H9 (cell line): ENCODE measurements around the gene OAS3. TPM values are rescaled to one million over a fixed set of nuclear protein-coding genes. Genes with fewer than 3 reads are reported as not detected.

Experiments
- DNase-seq: peaks from one replicate; pipeline ENCODE4 v3.0.0-alpha.2; 2017
- H2AFZ ChIP-seq: one replicate; pipeline ENCODE4 v1.6.1; 2013; ENCODE audit warnings: mild to moderate bottlenecking, low read length, control low read depth, moderate library complexity
- H2AK5ac ChIP-seq: 2 replicates; pipeline ENCODE4 v1.6.1; 2013; ENCODE audit warnings: low read length, control low read depth, mixed read lengths; ENCODE audit not compliant: insufficient read length
- H2BK120ac ChIP-seq: one replicate; pipeline ENCODE4 v1.6.1; 2013; ENCODE audit warnings: low read depth, mild to moderate bottlenecking, low read length, control low read depth, inconsistent platforms; ENCODE audit not compliant: poor library complexity, severe bottlenecking
- H2BK12ac ChIP-seq: 2 replicates; pipeline ENCODE4 v1.6.1; 2013; ENCODE audit warnings: low read length, control low read depth, mixed read lengths, low read depth; ENCODE audit not compliant: insufficient read length
- H2BK15ac ChIP-seq: 2 replicates; pipeline ENCODE4 v1.6.1; 2013; ENCODE audit warnings: low read depth, low read length, control low read depth
- H2BK20ac ChIP-seq: one replicate; pipeline ENCODE4 v1.6.1; 2013; ENCODE audit warnings: low read depth, mild to moderate bottlenecking, low read length, control low read depth, inconsistent platforms; ENCODE audit not compliant: poor library complexity, severe bottlenecking
- H2BK5ac ChIP-seq: 2 replicates; pipeline ENCODE4 v1.6.1; 2013; ENCODE audit warnings: low read length, control low read depth, mixed read lengths; ENCODE audit not compliant: insufficient read length
- H3K14ac ChIP-seq: 2 replicates; pipeline ENCODE4 v1.6.1; 2013; ENCODE audit warnings: low read length, control low read depth; ENCODE audit not compliant: insufficient read depth
- H3K18ac ChIP-seq: 2 replicates; pipeline ENCODE4 v1.6.1; 2013; ENCODE audit warnings: low read depth, mild to moderate bottlenecking, mixed read lengths, low read length, control low read depth; ENCODE audit not compliant: insufficient read length
- H3K23ac ChIP-seq: 2 replicates; pipeline ENCODE4 v1.6.1; 2013; ENCODE audit warnings: low read length, control low read depth, mixed read lengths, low read depth; ENCODE audit not compliant: insufficient read length
- H3K23me2 ChIP-seq: 2 replicates; pipeline ENCODE4 v1.6.1; 2013; ENCODE audit warnings: low read depth, mild to moderate bottlenecking, mixed read lengths, low read length, control low read depth; ENCODE audit not compliant: insufficient read length, poor library complexity, severe bottlenecking
- H3K27ac ChIP-seq: 2 replicates; pipeline ENCODE4 v1.5.1; 2013; ENCODE audit warnings: low read length, control low read depth, mixed read lengths, low read depth; ENCODE audit not compliant: insufficient read length
- H3K27me3 ChIP-seq: 2 replicates; pipeline ENCODE4 v1.6.1; 2013; ENCODE audit warnings: low read length, control low read depth, inconsistent platforms; ENCODE audit not compliant: insufficient read depth
- H3K4ac ChIP-seq: 2 replicates; pipeline ENCODE4 v1.6.1; 2013; ENCODE audit warnings: low read depth, mild to moderate bottlenecking, control low read depth, inconsistent platforms, low read length, moderate library complexity
- H3K4me1 ChIP-seq: 2 replicates; pipeline ENCODE4 v1.6.1; 2013; ENCODE audit warnings: low read length, control low read depth, inconsistent platforms; ENCODE audit not compliant: insufficient read depth
- H3K4me2 ChIP-seq: 2 replicates; pipeline ENCODE4 v1.6.1; 2013; ENCODE audit warnings: low read length, control low read depth, mixed read lengths; ENCODE audit not compliant: insufficient read length, insufficient read depth
- H3K56ac ChIP-seq: 2 replicates; pipeline ENCODE4 v1.6.1; 2013; ENCODE audit warnings: low read depth, mild to moderate bottlenecking, mixed read lengths, low read length, control low read depth; ENCODE audit not compliant: insufficient read length
- H3K79me1 ChIP-seq: 2 replicates; pipeline ENCODE4 v1.6.1; 2013; ENCODE audit warnings: low read depth, mild to moderate bottlenecking, moderate library complexity, low read length, control low read depth, inconsistent platforms; ENCODE audit not compliant: insufficient read depth, poor library complexity, severe bottlenecking
- H3K79me2 ChIP-seq: 2 replicates; pipeline ENCODE4 v1.6.1; 2013; ENCODE audit warnings: low read length, control low read depth, inconsistent platforms; ENCODE audit not compliant: insufficient read depth
- H3K9ac ChIP-seq: 2 replicates; pipeline ENCODE4 v1.6.1; 2013; ENCODE audit warnings: low read length, control low read depth, mixed read lengths; ENCODE audit not compliant: insufficient read length; ENCODE audit errors: extremely low read depth
- H3K9me3 ChIP-seq: one replicate; pipeline ENCODE4 v1.6.1; 2013; ENCODE audit warnings: low read depth, low read length, inconsistent platforms; ENCODE audit not compliant: control insufficient read depth
- H3T11ph ChIP-seq: one replicate; pipeline ENCODE4 v1.6.1; 2013; ENCODE audit warnings: mild to moderate bottlenecking, low read length, control low read depth, inconsistent platforms
- H4K20me1 ChIP-seq: one replicate; pipeline ENCODE4 v1.6.1; 2013; ENCODE audit not compliant: control insufficient read depth, insufficient read length, insufficient read depth
- H4K5ac ChIP-seq: 2 replicates; pipeline ENCODE4 v1.6.1; 2013; ENCODE audit warnings: low read depth, mild to moderate bottlenecking, mixed read lengths, low read length, control low read depth; ENCODE audit not compliant: insufficient read length
- H4K8ac ChIP-seq: replicated peaks from 2 replicates; pipeline ENCODE4 v1.6.1; 2013; ENCODE audit warnings: low read length, control low read depth, mixed read lengths, low read depth; ENCODE audit not compliant: insufficient read length
- H4K91ac ChIP-seq: 2 replicates; pipeline ENCODE4 v1.6.1; 2013; ENCODE audit warnings: low read depth, mild to moderate bottlenecking, moderate library complexity, mixed read lengths, low read length, control low read depth; ENCODE audit not compliant: insufficient read length
- H3K27ac Mint-ChIP-seq, 3 experiments: 2 replicates in 2 of 3; 3 replicates in 1 of 3; pipeline ENCODE4 v1.8.0; 2020 to 2021; ENCODE audit warnings: mixed read lengths in 3 of 3, mild to moderate bottlenecking in 1 of 3, moderate library complexity in 1 of 3
- H3K27me3 Mint-ChIP-seq: 2 replicates; pipeline ENCODE4 v1.8.0; 2021; ENCODE audit warnings: low read depth, mild to moderate bottlenecking, moderate library complexity, mixed read lengths
- H3K36me3 Mint-ChIP-seq, 3 experiments: 2 replicates in 2 of 3; 3 replicates in 1 of 3; pipeline ENCODE4 v1.8.0; 2020 to 2021; ENCODE audit warnings: low read depth in 3 of 3, mixed read lengths in 3 of 3; ENCODE audit not compliant: insufficient read depth in 1 of 3
- H3K4me1 Mint-ChIP-seq, 2 experiments: 2 replicates each; pipeline ENCODE4 v1.8.0; 2020; ENCODE audit warnings: mixed read lengths in 2 of 2
- H3K4me3 Mint-ChIP-seq, 2 experiments: 2 replicates in 1 of 2; 3 replicates in 1 of 2; pipeline ENCODE4 v1.8.0; 2020 to 2021; ENCODE audit warnings: mild to moderate bottlenecking in 2 of 2, mixed read lengths in 2 of 2, moderate library complexity in 1 of 2
- H3K9me3 Mint-ChIP-seq, 2 experiments: 2 replicates in 1 of 2; 3 replicates in 1 of 2; pipeline ENCODE4 v1.8.0; 2020; ENCODE audit warnings: mild to moderate bottlenecking in 2 of 2, mixed read lengths in 2 of 2, moderate library complexity in 1 of 2
- CTCF ChIP-seq: fragments of 200-600 bp; sonication (generic); conservative IDR thresholded peaks from 3 replicates; pipeline ENCODE4 v1.8.0; 2021; ENCODE audit warnings: antibody characterized with exemption, mild to moderate bottlenecking
- WGBS: extraction: QIAGEN DNeasy Blood & Tissue Kit; methylation state at CpG from one replicate; pipeline ENCODE4 v1.1.7; 2013; ENCODE audit warnings: missing lambda C conversion rate, low lambda C conversion rate, mixed read lengths; ENCODE audit not compliant: insufficient read length; ENCODE audit errors: extremely low coverage; 5-methylcytosine and 5-hydroxymethylcytosine counted together
- total RNA-seq: library from RNA; stranded (reverse); gene quantifications from 2 replicates; pipeline ENCODE4 v1.2.1, GENCODE V29; 2021

Gene OAS3
- total RNA-seq, 1 experiment from 2014 or later = 0.81 TPM

GRCh38 chr12:112985642-112986290, 47.5 kb downstream of the OAS3 start:
- no peak overlapping the region for H3K27ac Mint-ChIP-seq
- H2BK12ac ChIP-seq = no peak overlapping the region
- H3K9me3 Mint-ChIP-seq = peaks cover 9 to 14% of the 10 kb centered on the region in 2 experiments
- no peak overlapping the region for H3T11ph ChIP-seq
- WGBS = no CpG with 5 or more reads among the region's 1 CpG
- no peak overlapping the region for H4K8ac ChIP-seq
- H3K4me1 ChIP-seq = no peaks in the 10 kb centered on the region
- H3K36me3 Mint-ChIP-seq = peaks cover 0 to 9% (median 2%) of the 10 kb centered on the region in 3 experiments; a peak in 4 of 7 replicates
- no peak overlapping the region for H3K4me2 ChIP-seq
- H3K14ac ChIP-seq = no peak overlapping the region
- no peak overlapping the region for H2AK5ac ChIP-seq
- no peaks in the 10 kb centered on the region for H3K23me2 ChIP-seq
- H2BK120ac ChIP-seq = no peak overlapping the region
- no peak overlapping the region for H2BK15ac ChIP-seq
- no peaks in the 10 kb centered on the region for H4K20me1 ChIP-seq
- DNase-seq = no peak
- no peak overlapping the region for H2BK5ac ChIP-seq
- no peaks in the 10 kb centered on the region for H3K9me3 ChIP-seq
- no peak overlapping the region for H3K56ac ChIP-seq
- no peak overlapping the region for H3K18ac ChIP-seq
- H2AFZ ChIP-seq = no peak overlapping the region
- peaks cover 11 to 18% of the 10 kb centered on the region in 2 experiments for H3K4me1 Mint-ChIP-seq
- H3K79me2 ChIP-seq = no peaks in the 10 kb centered on the region; the same call in 1 of the 2 replicates
- no peak overlapping the region for H3K23ac ChIP-seq
- no peak for TF ChIP-seq CTCF
- no peak overlapping the region for H3K4ac ChIP-seq
- no peaks in the 10 kb centered on the region; the same call in 1 of the 2 replicates for H3K27me3 ChIP-seq
- peak overlapping the region; percentile 79 for H4K5ac ChIP-seq
- peak overlapping the region; percentile 75 for H4K91ac ChIP-seq
- H3K4me3 Mint-ChIP-seq = no peak overlapping the region
- H2BK20ac ChIP-seq = no peak overlapping the region
- no peak overlapping the region for H3K27ac ChIP-seq
- H3K79me1 ChIP-seq = no peaks in the 10 kb centered on the region
- H3K27me3 Mint-ChIP-seq = peaks cover 8% of the 10 kb centered on the region
- no peak overlapping the region for H3K9ac ChIP-seq
